Endothelial cell of umbilical vein (primary cell): Measurements from ENCODE around the gene DAPK2. TPM values are rescaled to one million over a fixed set of nuclear protein-coding genes. Genes with fewer than 3 reads are reported as not detected.

Experiments used
- BruUV-seq: library from RNA; stranded (reverse); fragments of 400-500 nt; replicated peaks from 2 replicates; lab custom pipeline; 2021; lab: Mats Ljungman, UMichigan
- CTCF ChIA-PET: fragments of 300-600, 350-600 bp; sonication (Branson Sonifier 250); formaldehyde crosslinking; loops from one replicate; lab custom pipeline; 2021; ENCODE audit warnings: antibody characterized with exemption, inconsistent platforms; lab: Charles Lee
- POLR2A ChIA-PET: fragments of 300-600, 350-600 bp; sonication (Branson Sonifier 250); formaldehyde crosslinking; loops from one replicate; lab custom pipeline; 2021; ENCODE audit warnings: antibody characterized with exemption, inconsistent platforms; lab: Charles Lee
- DNase-seq: peaks from one replicate; pipeline ENCODE4 v3.0.0-alpha.2; 2011; ENCODE audit warnings: low read depth, low spot score
- FAIRE-seq: peaks from 2 replicates; lab custom pipeline; 2011; peaks lifted over from hg19 to GRCh38; lab: Jason Lieb, UNC
- H2AFZ ChIP-seq: 2 replicates; pipeline ENCODE4 v1.6.0; 2012; ENCODE audit warnings: low read depth, low read length, control low read depth, inconsistent platforms
- H3K27ac ChIP-seq: 2 replicates; pipeline ENCODE4 v1.5.1; 2011; ENCODE audit warnings: low read depth, mild to moderate bottlenecking, control low read depth, low read length, moderate library complexity; ENCODE audit not compliant: insufficient read depth
- H3K27me3 ChIP-seq, 2 experiments: 2 replicates each; pipeline versions ENCODE4 v1.6.0 to v1.6.1; 2011; ENCODE audit warnings: low read length in 2 of 2, mixed read lengths in 1 of 2; ENCODE audit not compliant: control insufficient read depth in 2 of 2, insufficient read depth in 2 of 2
- H3K36me3 ChIP-seq, 2 experiments: 2 replicates in 1 of 2; 3 replicates in 1 of 2; pipeline ENCODE4 v1.5.1; 2011; ENCODE audit warnings: low read length in 2 of 2, mild to moderate bottlenecking in 1 of 2, moderate library complexity in 1 of 2; ENCODE audit not compliant: control insufficient read depth in 2 of 2, insufficient read depth in 2 of 2; ENCODE audit errors: extremely low read depth in 1 of 2
- H3K4me1 ChIP-seq: 3 replicates; pipeline ENCODE4 v1.5.1; 2011; ENCODE audit warnings: mild to moderate bottlenecking, low read length; ENCODE audit not compliant: control insufficient read depth, insufficient read depth; ENCODE audit errors: extremely low read depth
- H3K4me2 ChIP-seq: 2 replicates; pipeline ENCODE4 v1.6.1; 2011; ENCODE audit warnings: low read length, control low read depth, mixed read lengths; ENCODE audit not compliant: insufficient read depth
- H3K4me3 ChIP-seq, 3 experiments: fragments of 200-600 bp in 1 of 3; sonication (generic), shearing (Covaris generic) in 1 of 3; replicated peaks in 1 of 3; 2 replicates each; pipeline ENCODE4 v1.5.1; 2011 to 2016; ENCODE audit warnings: control low read depth in 3 of 3, low read length in 3 of 3, mild to moderate bottlenecking in 2 of 3, inconsistent platforms in 1 of 3, low read depth in 1 of 3, moderate library complexity in 1 of 3; ENCODE audit not compliant: insufficient read depth in 1 of 3
- H3K79me2 ChIP-seq: 2 replicates; pipeline ENCODE4 v1.6.0; 2012; ENCODE audit warnings: low read length, inconsistent platforms; ENCODE audit not compliant: control insufficient read depth, insufficient read depth
- H3K9ac ChIP-seq: replicated peaks from 2 replicates; pipeline ENCODE3; 2011; ENCODE audit warnings: low read length, control low read depth; ENCODE audit not compliant: insufficient read depth; ENCODE audit errors: extremely low read depth
- H3K9me1 ChIP-seq: replicated peaks from 3 replicates; pipeline ENCODE4 v1.6.0; 2011; ENCODE audit warnings: mild to moderate bottlenecking, low read length; ENCODE audit not compliant: control insufficient read depth, insufficient read depth; ENCODE audit errors: extremely low read depth
- H3K9me3 ChIP-seq: replicated peaks from 2 replicates; pipeline ENCODE4 v1.5.1; 2012; ENCODE audit warnings: low read length, inconsistent platforms; ENCODE audit not compliant: control insufficient read depth, insufficient read depth
- H4K20me1 ChIP-seq: replicated peaks from 2 replicates; pipeline ENCODE3; 2011; ENCODE audit warnings: mild to moderate bottlenecking, low read length; ENCODE audit not compliant: control insufficient read depth, insufficient read depth; ENCODE audit errors: extremely low read depth
- EZH2 ChIP-seq: IDR thresholded peaks from 2 replicates; pipeline ENCODE4 v1.6.1; 2012; ENCODE audit warnings: borderline replicate concordance, low read depth, mild to moderate bottlenecking, moderate library complexity, low read length, inconsistent platforms; ENCODE audit not compliant: severe bottlenecking
- FOS ChIP-seq: IDR thresholded peaks from 2 replicates; pipeline ENCODE4 v1.6.1; 2011; ENCODE audit warnings: mild to moderate bottlenecking, low read length, moderate library complexity, borderline replicate concordance; ENCODE audit not compliant: insufficient read depth
- GATA2 ChIP-seq: IDR thresholded peaks from 2 replicates; pipeline ENCODE4 v1.7.0; 2011; ENCODE audit warnings: low read depth, mild to moderate bottlenecking, moderate library complexity, mixed read lengths, low read length; ENCODE audit not compliant: insufficient read length, insufficient read depth
- JUN ChIP-seq: IDR thresholded peaks from 2 replicates; pipeline ENCODE4 v1.6.1; 2011; ENCODE audit warnings: borderline replicate concordance, low read depth; ENCODE audit not compliant: insufficient read length, insufficient read depth
- MYC ChIP-seq: IDR thresholded peaks from one replicate; pipeline ENCODE4 v1.6.1; 2011; ENCODE audit warnings: mild to moderate bottlenecking, low read depth, low read length
- POLR2A ChIP-seq: IDR thresholded peaks from 2 replicates; pipeline ENCODE4 v1.6.1; 2012; ENCODE audit warnings: low read depth, mild to moderate bottlenecking, control low read depth, low read length
- POLR2AphosphoS5 ChIP-seq: IDR thresholded peaks from 2 replicates; pipeline ENCODE4 v1.6.1; 2012; ENCODE audit warnings: low read depth, mild to moderate bottlenecking, control low read depth, low read length, moderate library complexity; ENCODE audit not compliant: insufficient read depth
- dilution Hi-C: fragments of 300-500 bp; cut with MboI; formaldehyde crosslinking; loops from one replicate; pipeline ENCODE4 v1.15.0; 2019; ENCODE audit warnings: low sequenced_read_pairs; ENCODE audit not compliant: extremely low pct_ligation_motif_present
- intact Hi-C: fragments of 100-400 bp; cut with micrococcal nuclease; formaldehyde crosslinking; loops from one replicate; pipeline ENCODE4 v1.10.0; 2022
- polyA plus RNA-seq, 4 experiments: library from polyadenylated mRNA; depleted of rRNA in 3 of 4; stranded (reverse) in 3 of 4; unstranded in 1 of 4; fragments of >200 nt; gene quantifications; 2 replicates each; pipeline versions ENCODE4 v1.2.1 to v1.2.3, GENCODE V29; 2011 to 2012; ENCODE audit warnings: missing spikeins in 1 of 4
- total RNA-seq: library from RNA; stranded (reverse); gene quantifications from 2 replicates; pipeline ENCODE4 v1.2.3, GENCODE V29; 2021
- TF ChIP-seq, protein P1 (sequence below): IDR thresholded peaks from 2 replicates; pipeline ENCODE4 v1.6.1; 2011; ENCODE audit not compliant: insufficient read depth, insufficient read length
- TF ChIP-seq, protein P2 (sequence below), 2 donors: IDR thresholded peaks; 1 replicate in 1 of 2; 2 replicates in 1 of 2; pipeline ENCODE4 v1.5.1; 2011; ENCODE audit warnings: low read length in 2 of 2, mild to moderate bottlenecking in 2 of 2, moderate library complexity in 2 of 2, control low read depth in 1 of 2, inconsistent platforms in 1 of 2, low read depth in 1 of 2; ENCODE audit not compliant: insufficient read depth in 1 of 2; ENCODE audit errors: extremely low read depth in 1 of 2

The DAPK2 gene
- total and polyA plus RNA-seq, 2 donors (not counting 3 experiments of a cell fraction or from before 2014, with no cell fraction given): 2.8 to 6.7 TPM

DNA sequence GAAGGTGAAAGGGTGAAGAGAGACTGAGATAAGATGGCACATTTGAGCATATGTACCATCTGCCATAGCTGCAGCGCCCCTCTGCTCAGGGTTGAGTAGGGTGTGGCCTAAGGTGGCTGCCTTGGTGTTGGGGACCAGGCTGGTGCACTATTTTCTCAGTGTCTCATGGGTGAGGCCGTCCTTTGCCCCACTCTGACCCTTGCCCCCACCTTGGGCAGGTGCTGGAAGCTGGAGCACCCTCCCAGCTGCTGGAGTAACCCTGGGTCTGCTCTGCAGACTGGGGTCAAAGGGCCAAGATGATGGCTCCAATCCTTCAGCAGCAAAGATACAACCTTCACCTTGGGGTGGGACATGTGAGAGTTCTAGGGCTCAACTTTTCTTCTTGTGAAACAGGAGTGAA lies 69.2 kb downstream of the DAPK2 start:
- ChIA-PET POLR2A (no interaction called here), CTCF (interaction anchor here (0.8 to 1.0 kb wide), 2 partner anchors 30 to 173 kb away, joined by 3 read pairs; no protein-coding TSS in a partner anchor)
- H3K27ac ChIP-seq: no peak overlapping the region
- H3K9me3 ChIP-seq: no peaks in the 10 kb centered on the region
- H4K20me1 ChIP-seq: no peaks in the 10 kb centered on the region
- H3K4me1 ChIP-seq: no peaks in the 10 kb centered on the region
- H2AFZ ChIP-seq: no peak overlapping the region
- dilution Hi-C loops: no loop called here
- H3K4me2 ChIP-seq: no peak overlapping the region
- no TSS peak for BruUV-seq
- FAIRE-seq (no peak), DNase-seq (no peak)
- H3K9ac ChIP-seq: no peak overlapping the region
- H3K27me3 ChIP-seq: peaks cover 0 to 2% of the 10 kb centered on the region in 2 experiments
- no peaks in the 10 kb centered on the region for H3K79me2 ChIP-seq
- intact Hi-C loops: no loop called here
- H3K36me3 ChIP-seq: no peaks in the 10 kb centered on the region
- TF ChIP-seq JUN (no peak), FOS (no peak), POLR2AphosphoS5 (no peak), MYC (no peak), GATA2 (no peak), POLR2A (no peak), EZH2 (no peak)
- TF ChIP-seq, protein P1, sequence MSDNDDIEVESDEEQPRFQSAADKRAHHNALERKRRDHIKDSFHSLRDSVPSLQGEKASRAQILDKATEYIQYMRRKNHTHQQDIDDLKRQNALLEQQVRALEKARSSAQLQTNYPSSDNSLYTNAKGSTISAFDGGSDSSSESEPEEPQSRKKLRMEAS: no peak
- TF ChIP-seq, protein P2, sequence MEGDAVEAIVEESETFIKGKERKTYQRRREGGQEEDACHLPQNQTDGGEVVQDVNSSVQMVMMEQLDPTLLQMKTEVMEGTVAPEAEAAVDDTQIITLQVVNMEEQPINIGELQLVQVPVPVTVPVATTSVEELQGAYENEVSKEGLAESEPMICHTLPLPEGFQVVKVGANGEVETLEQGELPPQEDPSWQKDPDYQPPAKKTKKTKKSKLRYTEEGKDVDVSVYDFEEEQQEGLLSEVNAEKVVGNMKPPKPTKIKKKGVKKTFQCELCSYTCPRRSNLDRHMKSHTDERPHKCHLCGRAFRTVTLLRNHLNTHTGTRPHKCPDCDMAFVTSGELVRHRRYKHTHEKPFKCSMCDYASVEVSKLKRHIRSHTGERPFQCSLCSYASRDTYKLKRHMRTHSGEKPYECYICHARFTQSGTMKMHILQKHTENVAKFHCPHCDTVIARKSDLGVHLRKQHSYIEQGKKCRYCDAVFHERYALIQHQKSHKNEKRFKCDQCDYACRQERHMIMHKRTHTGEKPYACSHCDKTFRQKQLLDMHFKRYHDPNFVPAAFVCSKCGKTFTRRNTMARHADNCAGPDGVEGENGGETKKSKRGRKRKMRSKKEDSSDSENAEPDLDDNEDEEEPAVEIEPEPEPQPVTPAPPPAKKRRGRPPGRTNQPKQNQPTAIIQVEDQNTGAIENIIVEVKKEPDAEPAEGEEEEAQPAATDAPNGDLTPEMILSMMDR (IDR thresholded peaks at IDR 0.05; ENCODE audit: extremely low read depth in 1 of 2, insufficient read depth in 1 of 2, low read depth in 1 of 2, low read length in 2 of 2): no peak
- H3K4me3 ChIP-seq: no peak overlapping the region
- H3K9me1 ChIP-seq: no peaks in the 10 kb centered on the region
